ENCODE results near the gene ZNF281.

DNA sequence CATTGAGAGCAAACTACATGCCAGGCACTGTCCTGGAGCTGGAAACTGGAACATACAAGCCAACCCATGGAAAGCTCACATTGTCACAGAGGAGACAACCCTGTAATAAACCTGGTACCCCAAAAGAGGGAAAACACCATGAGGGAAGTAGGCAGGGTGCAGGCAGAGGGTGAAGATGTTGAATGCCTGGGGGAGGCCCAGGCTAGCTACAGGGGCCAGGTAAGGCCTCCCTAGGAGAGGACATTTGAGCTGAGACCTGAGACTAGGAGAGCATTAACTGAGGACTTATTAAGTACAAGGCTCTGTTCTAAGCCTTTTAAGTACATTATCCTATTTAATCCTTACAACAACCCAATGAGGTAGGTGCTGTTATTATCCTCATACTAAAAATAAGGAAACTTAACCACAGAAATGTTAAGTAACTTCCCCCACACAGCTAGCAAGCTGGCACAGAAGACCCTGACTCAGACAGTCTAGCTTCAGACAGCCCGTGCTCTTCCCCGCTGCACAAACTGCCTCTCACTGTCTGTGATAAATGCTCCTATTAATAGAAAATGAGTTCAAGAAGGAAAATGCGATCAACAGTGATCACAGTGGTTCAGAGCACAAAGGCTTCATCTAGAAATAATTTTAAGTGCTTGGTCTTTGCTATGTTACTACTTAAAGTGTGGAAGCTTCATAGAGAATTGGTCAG lies 41.8 kb downstream of the ZNF281 start:
- no peak for TF ChIP-seq POLR2A (IDR thresholded peaks at IDR 0.05; ENCODE audit: extremely low read depth, insufficient read length)
- TF ChIP-seq, protein P1, sequence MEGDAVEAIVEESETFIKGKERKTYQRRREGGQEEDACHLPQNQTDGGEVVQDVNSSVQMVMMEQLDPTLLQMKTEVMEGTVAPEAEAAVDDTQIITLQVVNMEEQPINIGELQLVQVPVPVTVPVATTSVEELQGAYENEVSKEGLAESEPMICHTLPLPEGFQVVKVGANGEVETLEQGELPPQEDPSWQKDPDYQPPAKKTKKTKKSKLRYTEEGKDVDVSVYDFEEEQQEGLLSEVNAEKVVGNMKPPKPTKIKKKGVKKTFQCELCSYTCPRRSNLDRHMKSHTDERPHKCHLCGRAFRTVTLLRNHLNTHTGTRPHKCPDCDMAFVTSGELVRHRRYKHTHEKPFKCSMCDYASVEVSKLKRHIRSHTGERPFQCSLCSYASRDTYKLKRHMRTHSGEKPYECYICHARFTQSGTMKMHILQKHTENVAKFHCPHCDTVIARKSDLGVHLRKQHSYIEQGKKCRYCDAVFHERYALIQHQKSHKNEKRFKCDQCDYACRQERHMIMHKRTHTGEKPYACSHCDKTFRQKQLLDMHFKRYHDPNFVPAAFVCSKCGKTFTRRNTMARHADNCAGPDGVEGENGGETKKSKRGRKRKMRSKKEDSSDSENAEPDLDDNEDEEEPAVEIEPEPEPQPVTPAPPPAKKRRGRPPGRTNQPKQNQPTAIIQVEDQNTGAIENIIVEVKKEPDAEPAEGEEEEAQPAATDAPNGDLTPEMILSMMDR (IDR thresholded peaks at IDR 0.05; ENCODE audit: low read depth, low read length): no peak
- TF ChIP-seq MYC (IDR thresholded peaks at IDR 0.05; ENCODE audit: low read depth, low read length): no peak
- TF ChIP-seq, protein P2, sequence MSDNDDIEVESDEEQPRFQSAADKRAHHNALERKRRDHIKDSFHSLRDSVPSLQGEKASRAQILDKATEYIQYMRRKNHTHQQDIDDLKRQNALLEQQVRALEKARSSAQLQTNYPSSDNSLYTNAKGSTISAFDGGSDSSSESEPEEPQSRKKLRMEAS (IDR thresholded peaks at IDR 0.05; ENCODE audit: low read depth, low read length): no peak
